ENCODE results near the gene SELENOI. TPM values are rescaled to one million over a fixed set of nuclear protein-coding genes. Genes with fewer than 3 reads are reported as not detected.

The SELENOI gene
- total RNA-seq, 4 donors from 2014 or later, result 6.4 to 11.2 (median 9.3) TPM

DNA sequence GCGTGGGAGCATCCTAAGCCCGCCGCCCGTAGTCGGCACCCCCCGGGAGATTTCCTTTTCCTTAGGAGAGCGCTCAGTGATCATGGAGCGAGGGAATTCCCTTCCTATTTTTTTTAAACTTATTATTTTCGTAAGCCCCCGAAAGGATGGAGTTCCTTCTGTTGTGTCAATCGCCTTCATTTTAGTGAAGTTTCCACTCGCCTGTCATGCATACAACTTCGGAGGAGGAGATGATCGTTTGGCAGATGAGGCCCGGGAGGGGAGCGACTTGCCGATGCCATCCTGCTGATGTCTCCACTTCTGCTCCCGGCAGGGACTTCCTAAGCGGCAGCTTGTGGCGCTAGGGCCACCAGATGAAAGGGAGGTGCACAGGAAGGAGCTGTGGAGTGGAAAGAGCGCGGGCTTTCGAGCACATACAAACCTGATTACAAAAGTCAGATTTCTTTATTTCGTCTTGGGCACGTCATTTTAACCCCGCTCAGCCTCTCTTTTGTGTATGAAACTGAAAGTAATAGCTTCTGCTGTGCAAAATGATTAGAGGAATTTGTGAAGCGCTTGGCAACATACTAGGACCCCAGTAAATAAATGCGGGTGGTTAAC, 611 bp downstream of the SELENOI start, which contains the start of gene ADGRF3:
Gene ADGRF3, minus strand, starts transcription at position 336 of the 600 bp plus-strand sequence. CDS start 555 bp downstream, outside the sequence.
- no peaks in the 10 kb centered on the region for H3K9me3 ChIP-seq
- TF ChIP-seq, protein P1, sequence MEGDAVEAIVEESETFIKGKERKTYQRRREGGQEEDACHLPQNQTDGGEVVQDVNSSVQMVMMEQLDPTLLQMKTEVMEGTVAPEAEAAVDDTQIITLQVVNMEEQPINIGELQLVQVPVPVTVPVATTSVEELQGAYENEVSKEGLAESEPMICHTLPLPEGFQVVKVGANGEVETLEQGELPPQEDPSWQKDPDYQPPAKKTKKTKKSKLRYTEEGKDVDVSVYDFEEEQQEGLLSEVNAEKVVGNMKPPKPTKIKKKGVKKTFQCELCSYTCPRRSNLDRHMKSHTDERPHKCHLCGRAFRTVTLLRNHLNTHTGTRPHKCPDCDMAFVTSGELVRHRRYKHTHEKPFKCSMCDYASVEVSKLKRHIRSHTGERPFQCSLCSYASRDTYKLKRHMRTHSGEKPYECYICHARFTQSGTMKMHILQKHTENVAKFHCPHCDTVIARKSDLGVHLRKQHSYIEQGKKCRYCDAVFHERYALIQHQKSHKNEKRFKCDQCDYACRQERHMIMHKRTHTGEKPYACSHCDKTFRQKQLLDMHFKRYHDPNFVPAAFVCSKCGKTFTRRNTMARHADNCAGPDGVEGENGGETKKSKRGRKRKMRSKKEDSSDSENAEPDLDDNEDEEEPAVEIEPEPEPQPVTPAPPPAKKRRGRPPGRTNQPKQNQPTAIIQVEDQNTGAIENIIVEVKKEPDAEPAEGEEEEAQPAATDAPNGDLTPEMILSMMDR (IDR thresholded peaks at IDR 0.05), result no peak
- TF ChIP-seq EP300 (IDR thresholded peaks at IDR 0.05) (no peak), POLR2A (IDR thresholded peaks at IDR 0.05; ENCODE audit: low read depth) (no peak), POLR2AphosphoS5 (IDR thresholded peaks at IDR 0.05) (peak in 1 of 2 donors; percentile 26)
- intact Hi-C loops (cut with DNase I), result loop anchor here (5.0 to 10.0 kb wide), 2 partner anchors 104 to 228 kb away; partner anchors contain the start of genes HADHA and HADHB
- H3K36me3 ChIP-seq, result no peaks in the 10 kb centered on the region
- WGBS, result under 1% methylated on average over 28 of the region's 28 CpGs
- peak within 1 kb of the TSS; percentile 78 to 89 (median 86) for H3K4me3 ChIP-seq
- H3K27me3 ChIP-seq, result no peaks in the 10 kb centered on the region
- DNase-seq (ENCODE audit: extremely low spot score), result no peak
- peaks cover 16 to 35% (median 30%) of the 10 kb centered on the region in 4 donors for H3K4me1 ChIP-seq
- peak within 1 kb of the TSS; percentile 93 to 97 (median 94) for H3K27ac ChIP-seq (replicated peaks in 1 of 4)

GRCh38 chr2:26347286-26347865, 1.4 kb downstream of the SELENOI start:
- DNase-seq (ENCODE audit: extremely low spot score), result no peak
- Histone ChIP-seq H3K27me3 (no peaks in the 10 kb centered on the region), H3K4me1 (peaks cover 16 to 35% (median 30%) of the 10 kb centered on the region in 4 donors), H3K9me3 (no peaks in the 10 kb centered on the region), H3K27ac (replicated peaks in 1 of 4) (peak overlapping the region; percentile 93 to 97 (median 94)), H3K36me3 (no peaks in the 10 kb centered on the region), H3K4me3 (peak overlapping the region; percentile 78 to 89 (median 86))
- TF ChIP-seq EP300 (IDR thresholded peaks at IDR 0.05) (no peak), POLR2AphosphoS5 (IDR thresholded peaks at IDR 0.05) (no peak), POLR2A (IDR thresholded peaks at IDR 0.05; ENCODE audit: low read depth) (no peak)
- TF ChIP-seq, protein P1 (IDR thresholded peaks at IDR 0.05), result no peak
- WGBS, result 26% methylated on average over 5 of the region's 5 CpGs
- intact Hi-C loops (cut with DNase I), result loop anchor here (5.0 to 10.0 kb wide), 2 partner anchors 105 to 227 kb away; partner anchors contain the start of genes HADHA and HADHB

- no peak for DNase-seq (ENCODE audit: extremely low spot score)
- 88% methylated on average over 3 of the region's 3 CpGs for WGBS
- no peaks in the 10 kb centered on the region for H3K27me3 ChIP-seq
- no peaks in the 10 kb centered on the region for H3K36me3 ChIP-seq
- TF ChIP-seq POLR2AphosphoS5 (IDR thresholded peaks at IDR 0.05), result no peak
- TF ChIP-seq, protein P1 (IDR thresholded peaks at IDR 0.05), result no peak
- TF ChIP-seq POLR2A (IDR thresholded peaks at IDR 0.05; ENCODE audit: low read depth), result no peak
- no peak for TF ChIP-seq EP300 (IDR thresholded peaks at IDR 0.05)
- no peak overlapping the region for H3K4me3 ChIP-seq
- no peak overlapping the region for H3K27ac ChIP-seq (replicated peaks in 1 of 4)
- no peaks in the 10 kb centered on the region for H3K9me3 ChIP-seq
- H3K4me1 ChIP-seq, result peaks cover 11 to 26% (median 22%) of the 10 kb centered on the region in 4 donors
- intact Hi-C loops (cut with DNase I), result loop anchor here (5.0 to 10.0 kb wide), 2 partner anchors 107 to 225 kb away; partner anchors contain the start of genes HADHA and HADHB
Measured at GRCh38 chr2:26349690-26350089, 3.7 kb downstream of the SELENOI start.

DNA sequence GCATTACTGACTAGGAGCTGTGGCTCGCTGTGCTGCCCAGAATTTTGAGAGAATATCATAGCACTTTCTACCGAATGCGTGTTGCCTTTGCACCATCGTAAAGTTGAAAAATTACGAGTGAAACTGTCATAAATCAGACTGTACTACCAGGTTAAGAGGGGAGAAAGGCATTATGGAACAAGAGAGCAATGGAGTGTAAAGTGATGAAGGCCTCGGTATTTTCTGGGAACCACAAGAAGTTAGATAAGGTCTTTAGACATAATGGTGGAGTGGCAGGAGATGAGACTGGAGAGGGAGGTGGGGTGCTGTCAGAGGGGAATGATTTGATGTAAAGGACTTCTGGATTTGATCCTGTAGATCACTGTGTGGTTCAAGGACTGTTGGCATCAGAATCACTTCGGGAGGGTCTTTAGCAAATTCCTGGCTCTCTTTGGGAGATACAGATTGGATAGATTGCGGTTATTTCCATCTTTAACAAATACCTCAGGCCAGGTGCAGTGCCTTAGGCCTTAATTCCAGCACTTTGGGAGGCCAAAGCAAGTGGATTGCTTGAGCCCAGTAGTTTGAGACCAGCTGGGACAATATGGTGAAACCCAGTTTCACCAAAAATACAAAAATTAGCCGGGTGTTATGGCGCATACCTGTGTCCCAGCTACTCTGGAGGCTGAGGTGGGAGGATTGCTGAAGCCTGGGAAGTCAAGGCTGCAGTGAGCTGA, 5.6 kb downstream of the SELENOI start:
- Histone ChIP-seq H3K4me1 (peaks cover 8 to 26% (median 23%) of the 10 kb centered on the region in 4 donors), H3K27ac (replicated peaks in 1 of 4) (no peak overlapping the region), H3K36me3 (no peaks in the 10 kb centered on the region), H3K9me3 (no peaks in the 10 kb centered on the region), H3K4me3 (no peak overlapping the region), H3K27me3 (no peaks in the 10 kb centered on the region)
- TF ChIP-seq POLR2AphosphoS5 (IDR thresholded peaks at IDR 0.05) (no peak), EP300 (IDR thresholded peaks at IDR 0.05) (no peak), POLR2A (IDR thresholded peaks at IDR 0.05; ENCODE audit: low read depth) (no peak)
- TF ChIP-seq, protein P1 (IDR thresholded peaks at IDR 0.05), result no peak
- DNase-seq (ENCODE audit: extremely low spot score), result no peak
- intact Hi-C loops (cut with DNase I), result no loop called here
- 98% methylated on average over 10 of the region's 10 CpGs for WGBS

All from esophagus muscularis mucosa (tissue), 4 donors.